Measurements from ENCODE around the gene ZNF57. TPM values are rescaled to one million over a fixed set of nuclear protein-coding genes. Genes with fewer than 3 reads are reported as not detected.

ZNF57 gene
- total and polyA plus RNA-seq, 9 of the 15 experiments (the other 6 are each of a cell fraction or from before 2014, with no cell fraction given): 3.9 to 13.5 (median 7.8) TPM

DNA sequence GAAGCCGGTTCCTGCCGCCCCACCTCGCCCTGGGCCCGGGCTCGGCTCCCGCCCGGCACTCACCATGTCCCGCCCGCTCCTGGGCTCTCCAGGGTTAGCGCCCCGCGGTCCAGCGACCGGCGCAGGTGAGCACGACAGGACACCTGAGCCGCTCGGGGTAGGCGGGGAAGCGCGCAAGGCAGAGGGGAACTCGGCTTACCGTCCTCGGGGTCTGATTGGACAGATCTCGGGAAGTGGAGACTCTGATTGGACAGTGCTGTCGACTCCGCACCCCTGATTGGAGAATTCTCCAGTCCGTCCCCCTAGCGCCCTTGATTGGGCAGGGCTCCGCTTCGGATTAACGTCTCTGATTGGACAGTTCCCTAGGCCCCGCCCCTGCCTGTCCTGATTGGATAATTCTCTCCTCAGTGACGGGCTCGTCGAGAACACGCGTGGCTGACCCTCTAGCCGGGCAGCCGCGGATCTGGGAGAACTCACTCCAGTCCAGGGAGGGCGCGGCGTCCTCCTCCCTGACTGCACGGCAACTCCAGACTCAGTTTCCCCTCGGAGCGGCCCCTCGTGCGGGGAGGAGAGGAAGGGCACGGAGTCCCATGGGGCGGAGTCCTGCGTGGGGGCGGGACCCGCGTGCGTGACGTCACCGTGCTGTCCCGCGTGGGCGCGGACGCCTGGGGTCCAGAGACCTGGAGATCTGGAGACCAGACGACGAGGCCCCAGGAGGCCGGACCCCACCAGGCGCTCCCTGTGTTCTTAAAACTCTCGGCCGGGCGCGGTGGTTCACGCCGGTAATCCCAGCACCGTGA, 44.2 kb downstream of the ZNF57 start, which contains the start of gene ZNF77 (continued):
- TF ChIP-seq, protein P1, sequence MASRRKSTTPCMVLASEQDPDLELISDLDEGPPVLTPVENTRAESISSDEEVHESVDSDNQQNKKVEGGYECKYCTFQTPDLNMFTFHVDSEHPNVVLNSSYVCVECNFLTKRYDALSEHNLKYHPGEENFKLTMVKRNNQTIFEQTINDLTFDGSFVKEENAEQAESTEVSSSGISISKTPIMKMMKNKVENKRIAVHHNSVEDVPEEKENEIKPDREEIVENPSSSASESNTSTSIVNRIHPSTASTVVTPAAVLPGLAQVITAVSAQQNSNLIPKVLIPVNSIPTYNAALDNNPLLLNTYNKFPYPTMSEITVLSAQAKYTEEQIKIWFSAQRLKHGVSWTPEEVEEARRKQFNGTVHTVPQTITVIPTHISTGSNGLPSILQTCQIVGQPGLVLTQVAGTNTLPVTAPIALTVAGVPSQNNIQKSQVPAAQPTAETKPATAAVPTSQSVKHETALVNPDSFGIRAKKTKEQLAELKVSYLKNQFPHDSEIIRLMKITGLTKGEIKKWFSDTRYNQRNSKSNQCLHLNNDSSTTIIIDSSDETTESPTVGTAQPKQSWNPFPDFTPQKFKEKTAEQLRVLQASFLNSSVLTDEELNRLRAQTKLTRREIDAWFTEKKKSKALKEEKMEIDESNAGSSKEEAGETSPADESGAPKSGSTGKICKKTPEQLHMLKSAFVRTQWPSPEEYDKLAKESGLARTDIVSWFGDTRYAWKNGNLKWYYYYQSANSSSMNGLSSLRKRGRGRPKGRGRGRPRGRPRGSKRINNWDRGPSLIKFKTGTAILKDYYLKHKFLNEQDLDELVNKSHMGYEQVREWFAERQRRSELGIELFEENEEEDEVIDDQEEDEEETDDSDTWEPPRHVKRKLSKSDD (conservative IDR thresholded peaks at IDR 0.05; ENCODE audit: low read length): no peak
- TF ChIP-seq BDP1 (IDR thresholded peaks at IDR 0.05; ENCODE audit: insufficient read depth, insufficient read length) (no peak), NUFIP1 (IDR thresholded peaks at IDR 0.05; ENCODE audit: partially characterized antibody) (no peak), ZNF668 (CRISPR knock-in tag; IDR thresholded peaks at IDR 0.05) (no peak), SIN3A (IDR thresholded peaks at IDR 0.05; ENCODE audit: borderline replicate concordance in 2 of 2, control insufficient read depth in 1 of 2, low read depth in 2 of 2, low read length in 2 of 2) (no peak; a peak in 1 of 4 replicates), HMGN3 (IDR thresholded peaks at IDR 0.05; ENCODE audit: borderline replicate concordance, extremely low read depth, insufficient read length, low read depth, low read length) (peak; percentile 43), KLF10 (CRISPR knock-in tag; IDR thresholded peaks at IDR 0.05) (no peak), CREB1 (IDR thresholded peaks at IDR 0.05) (peak; percentile 82), CREB1 (CRISPR knock-in tag; IDR thresholded peaks at IDR 0.05) (peak; percentile 93), LARP7 (IDR thresholded peaks at IDR 0.05) (no peak), POLR2AphosphoS2 (IDR thresholded peaks at IDR 0.05; ENCODE audit: low read length) (peak; percentile 85; the same call in 1 of the 2 replicates), ZNF274 (IDR thresholded peaks at IDR 0.05; ENCODE audit: borderline replicate concordance, low read depth, low read length) (no peak), RNF2 (IDR thresholded peaks at IDR 0.05) (peak; percentile 44; the same call in 1 of the 2 replicates), SP2 (IDR thresholded peaks at IDR 0.05; ENCODE audit: extremely low read depth, low read depth, low read length, poor library complexity, severe bottlenecking) (peak; percentile 92), SMARCC2 (IDR thresholded peaks at IDR 0.05; ENCODE audit: low read depth) (peak; percentile 22; the same call in 1 of the 2 replicates)
- TF ChIP-seq, protein P2, sequence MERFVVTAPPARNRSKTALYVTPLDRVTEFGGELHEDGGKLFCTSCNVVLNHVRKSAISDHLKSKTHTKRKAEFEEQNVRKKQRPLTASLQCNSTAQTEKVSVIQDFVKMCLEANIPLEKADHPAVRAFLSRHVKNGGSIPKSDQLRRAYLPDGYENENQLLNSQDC (CRISPR knock-in tag; IDR thresholded peaks at IDR 0.05): no peak
- TF ChIP-seq, protein P3, sequence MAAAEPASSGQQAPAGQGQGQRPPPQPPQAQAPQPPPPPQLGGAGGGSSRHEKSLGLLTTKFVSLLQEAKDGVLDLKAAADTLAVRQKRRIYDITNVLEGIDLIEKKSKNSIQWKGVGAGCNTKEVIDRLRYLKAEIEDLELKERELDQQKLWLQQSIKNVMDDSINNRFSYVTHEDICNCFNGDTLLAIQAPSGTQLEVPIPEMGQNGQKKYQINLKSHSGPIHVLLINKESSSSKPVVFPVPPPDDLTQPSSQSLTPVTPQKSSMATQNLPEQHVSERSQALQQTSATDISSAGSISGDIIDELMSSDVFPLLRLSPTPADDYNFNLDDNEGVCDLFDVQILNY (CRISPR knock-in tag; IDR thresholded peaks at IDR 0.05): peak; percentile 53; the same call in 1 of the 2 replicates
- TF ChIP-seq, protein P4, sequence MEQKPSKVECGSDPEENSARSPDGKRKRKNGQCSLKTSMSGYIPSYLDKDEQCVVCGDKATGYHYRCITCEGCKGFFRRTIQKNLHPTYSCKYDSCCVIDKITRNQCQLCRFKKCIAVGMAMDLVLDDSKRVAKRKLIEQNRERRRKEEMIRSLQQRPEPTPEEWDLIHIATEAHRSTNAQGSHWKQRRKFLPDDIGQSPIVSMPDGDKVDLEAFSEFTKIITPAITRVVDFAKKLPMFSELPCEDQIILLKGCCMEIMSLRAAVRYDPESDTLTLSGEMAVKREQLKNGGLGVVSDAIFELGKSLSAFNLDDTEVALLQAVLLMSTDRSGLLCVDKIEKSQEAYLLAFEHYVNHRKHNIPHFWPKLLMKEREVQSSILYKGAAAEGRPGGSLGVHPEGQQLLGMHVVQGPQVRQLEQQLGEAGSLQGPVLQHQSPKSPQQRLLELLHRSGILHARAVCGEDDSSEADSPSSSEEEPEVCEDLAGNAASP (IDR thresholded peaks at IDR 0.05): no peak
- TF ChIP-seq, protein P5, sequence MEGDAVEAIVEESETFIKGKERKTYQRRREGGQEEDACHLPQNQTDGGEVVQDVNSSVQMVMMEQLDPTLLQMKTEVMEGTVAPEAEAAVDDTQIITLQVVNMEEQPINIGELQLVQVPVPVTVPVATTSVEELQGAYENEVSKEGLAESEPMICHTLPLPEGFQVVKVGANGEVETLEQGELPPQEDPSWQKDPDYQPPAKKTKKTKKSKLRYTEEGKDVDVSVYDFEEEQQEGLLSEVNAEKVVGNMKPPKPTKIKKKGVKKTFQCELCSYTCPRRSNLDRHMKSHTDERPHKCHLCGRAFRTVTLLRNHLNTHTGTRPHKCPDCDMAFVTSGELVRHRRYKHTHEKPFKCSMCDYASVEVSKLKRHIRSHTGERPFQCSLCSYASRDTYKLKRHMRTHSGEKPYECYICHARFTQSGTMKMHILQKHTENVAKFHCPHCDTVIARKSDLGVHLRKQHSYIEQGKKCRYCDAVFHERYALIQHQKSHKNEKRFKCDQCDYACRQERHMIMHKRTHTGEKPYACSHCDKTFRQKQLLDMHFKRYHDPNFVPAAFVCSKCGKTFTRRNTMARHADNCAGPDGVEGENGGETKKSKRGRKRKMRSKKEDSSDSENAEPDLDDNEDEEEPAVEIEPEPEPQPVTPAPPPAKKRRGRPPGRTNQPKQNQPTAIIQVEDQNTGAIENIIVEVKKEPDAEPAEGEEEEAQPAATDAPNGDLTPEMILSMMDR (IDR thresholded peaks at IDR 0.05 in 2 of 3, conservative IDR thresholded peaks at IDR 0.05 in 1 of 3; ENCODE audit: insufficient read depth in 2 of 3, low read depth in 1 of 3, low read length in 3 of 3): no peak

Data from K562 (cell line).